ENCODE data around the gene ANKRD10.

DNA sequence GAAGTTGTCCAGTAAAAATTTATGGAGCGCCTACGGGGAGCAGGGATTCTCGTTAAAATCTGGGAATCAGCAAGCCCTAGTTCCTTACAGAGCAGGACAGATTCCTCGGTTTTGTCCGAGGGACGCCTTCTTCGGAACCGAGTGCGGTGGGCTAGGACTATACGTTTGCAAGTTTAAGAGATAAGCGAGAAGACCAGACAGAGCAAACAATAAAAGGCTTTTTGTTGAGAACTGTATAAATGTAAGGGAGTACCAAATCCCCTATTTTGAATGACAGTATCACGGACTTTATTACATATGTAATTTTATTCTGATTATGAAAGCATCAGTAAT, 971 bp upstream of the ANKRD10 start:
- no peak for TF ChIP-seq POLR2A (IDR thresholded peaks at IDR 0.05)
- TF ChIP-seq, protein P1, sequence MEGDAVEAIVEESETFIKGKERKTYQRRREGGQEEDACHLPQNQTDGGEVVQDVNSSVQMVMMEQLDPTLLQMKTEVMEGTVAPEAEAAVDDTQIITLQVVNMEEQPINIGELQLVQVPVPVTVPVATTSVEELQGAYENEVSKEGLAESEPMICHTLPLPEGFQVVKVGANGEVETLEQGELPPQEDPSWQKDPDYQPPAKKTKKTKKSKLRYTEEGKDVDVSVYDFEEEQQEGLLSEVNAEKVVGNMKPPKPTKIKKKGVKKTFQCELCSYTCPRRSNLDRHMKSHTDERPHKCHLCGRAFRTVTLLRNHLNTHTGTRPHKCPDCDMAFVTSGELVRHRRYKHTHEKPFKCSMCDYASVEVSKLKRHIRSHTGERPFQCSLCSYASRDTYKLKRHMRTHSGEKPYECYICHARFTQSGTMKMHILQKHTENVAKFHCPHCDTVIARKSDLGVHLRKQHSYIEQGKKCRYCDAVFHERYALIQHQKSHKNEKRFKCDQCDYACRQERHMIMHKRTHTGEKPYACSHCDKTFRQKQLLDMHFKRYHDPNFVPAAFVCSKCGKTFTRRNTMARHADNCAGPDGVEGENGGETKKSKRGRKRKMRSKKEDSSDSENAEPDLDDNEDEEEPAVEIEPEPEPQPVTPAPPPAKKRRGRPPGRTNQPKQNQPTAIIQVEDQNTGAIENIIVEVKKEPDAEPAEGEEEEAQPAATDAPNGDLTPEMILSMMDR (IDR thresholded peaks at IDR 0.05), result no peak
